Effector CD8-positive, alpha-beta T cell (primary cell): ENCODE results near the gene TBC1D22B.

Experiments
- DNase-seq: peaks from one replicate; lab custom pipeline; 2025; lab: John Stamatoyannopoulos, UW

The TBC1D22B gene

DNA sequence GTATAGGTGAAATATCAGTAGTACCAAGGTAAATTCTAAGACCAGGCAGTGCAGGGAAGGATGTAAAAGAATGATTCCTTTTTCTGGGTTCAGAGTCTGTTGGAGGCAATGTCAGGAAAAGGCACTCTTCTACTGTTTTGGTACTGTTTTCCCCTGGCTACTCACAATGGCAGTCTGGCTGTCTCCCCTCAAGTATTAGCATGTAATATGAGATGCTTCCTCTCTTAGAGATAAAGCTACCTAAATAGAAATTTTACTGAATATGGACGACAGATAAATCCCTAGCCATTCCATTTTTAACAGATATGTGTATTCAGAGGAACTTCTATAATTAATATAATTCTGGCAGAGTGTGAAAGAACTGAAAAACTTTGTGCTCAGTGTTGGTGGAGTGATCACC lies 99.7 kb downstream of the TBC1D22B start:
- DNase-seq: no peak

DNA sequence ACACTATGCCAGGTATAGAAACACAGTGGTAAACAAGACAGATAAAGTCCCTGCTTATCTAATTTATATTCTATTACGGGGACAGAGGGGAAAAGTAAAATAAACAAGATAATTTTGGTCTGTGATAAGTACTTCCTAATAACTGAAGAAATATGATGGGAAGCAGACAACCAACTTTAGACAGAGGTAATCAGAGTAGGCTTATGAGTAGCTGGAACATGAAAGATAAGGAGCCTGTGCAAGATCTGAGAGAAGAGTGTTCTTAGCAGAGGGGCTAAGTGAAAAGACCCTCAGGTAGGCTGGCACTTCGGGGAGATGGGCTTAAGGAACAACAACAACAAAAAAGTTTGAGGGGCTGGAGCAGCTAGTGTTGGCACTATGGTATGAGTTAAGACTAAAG lies 100.3 kb downstream of the TBC1D22B start:
- DNase-seq: no peak

DNA sequence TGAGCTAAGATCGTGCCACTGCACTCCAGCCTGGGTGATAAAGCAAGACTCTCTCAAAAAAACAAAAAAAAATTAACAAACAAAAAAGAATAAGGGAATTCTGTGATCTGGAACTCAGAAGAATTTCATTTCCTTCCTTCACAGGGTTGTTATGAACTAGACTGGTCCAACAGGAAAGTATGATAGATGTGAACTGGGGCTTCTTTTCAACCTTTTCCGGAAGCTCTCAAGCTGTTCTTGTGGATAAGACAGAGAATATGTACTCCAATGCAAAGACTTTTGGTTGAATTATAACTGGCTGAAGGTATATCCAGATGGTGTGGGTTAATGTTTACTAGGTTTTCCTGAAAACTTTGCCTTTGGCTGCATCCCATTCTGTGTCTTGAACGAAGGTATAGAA lies 101.5 kb downstream of the TBC1D22B start:
- no peak for DNase-seq

DNA sequence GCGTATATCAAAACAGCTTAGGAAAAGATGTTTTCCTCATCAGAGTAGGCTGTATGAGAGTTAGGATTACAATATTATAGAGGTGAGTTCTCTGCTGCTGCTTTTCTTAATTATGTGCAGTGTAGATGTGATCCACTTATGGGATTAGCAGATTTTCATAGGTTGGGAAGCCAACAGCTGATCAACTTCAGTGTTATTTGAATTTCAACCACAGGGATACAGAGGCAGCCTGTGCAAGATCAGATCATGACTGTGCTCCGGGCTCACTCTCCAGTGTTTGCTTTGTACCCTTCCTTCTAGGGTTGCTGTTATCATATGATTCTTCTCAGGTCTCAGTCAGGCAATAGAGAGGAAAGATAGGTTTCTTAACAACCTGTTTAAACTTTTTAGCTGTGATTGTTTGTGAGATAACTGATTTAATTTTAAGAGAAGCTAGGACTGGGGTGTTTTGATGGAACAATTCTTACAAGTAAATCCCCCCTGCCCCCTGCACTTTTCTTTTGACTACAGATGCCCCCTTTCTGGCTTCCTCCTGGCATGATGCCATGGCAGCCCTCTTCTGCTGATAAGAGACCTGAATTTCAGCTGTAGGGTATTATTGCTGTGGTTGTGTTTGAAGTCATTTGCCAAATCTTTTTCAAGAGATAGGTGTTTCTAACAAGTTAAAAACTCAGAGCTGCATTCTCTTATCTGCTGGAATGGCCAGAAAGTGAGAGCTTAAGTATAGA lies 104.7 kb downstream of the TBC1D22B start:
- DNase-seq: no peak

DNA sequence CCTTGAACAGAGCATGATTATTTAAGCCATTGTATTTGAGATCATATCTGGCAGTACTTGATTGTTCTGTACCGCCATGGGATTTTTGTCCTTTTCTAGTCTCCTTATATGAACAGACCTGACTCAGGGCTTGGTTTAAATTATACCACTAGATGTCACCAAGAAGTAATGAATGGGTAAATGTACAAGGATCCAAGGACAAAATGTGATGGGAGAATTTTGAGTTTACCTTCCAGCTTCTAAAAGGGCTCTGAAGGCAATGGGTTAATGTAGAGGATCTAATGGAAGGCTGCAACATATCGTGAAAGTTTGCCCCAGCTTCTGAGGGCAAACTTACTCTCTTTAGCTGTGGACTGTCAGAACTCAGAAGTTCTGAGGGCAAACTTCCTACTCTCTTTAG lies 108.2 kb downstream of the TBC1D22B start:
- no peak for DNase-seq

DNA sequence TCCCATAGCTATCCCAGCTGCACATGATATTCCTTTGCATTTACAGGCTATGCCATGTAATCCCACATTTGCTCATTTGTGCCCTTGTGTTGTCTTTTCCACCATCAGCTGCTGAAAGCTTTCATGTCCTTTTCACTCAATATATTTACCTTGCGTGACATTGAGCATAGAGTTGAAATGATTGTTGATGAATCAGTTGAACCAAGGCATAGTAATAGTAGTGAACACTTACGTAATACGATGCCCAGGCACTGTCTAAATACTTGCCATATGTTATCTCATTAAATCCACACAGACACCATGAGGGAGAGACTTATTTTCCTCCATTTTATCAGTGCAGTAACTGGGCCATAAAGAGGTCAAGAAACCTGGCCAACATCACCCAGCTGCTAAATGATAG lies 109.3 kb downstream of the TBC1D22B start:
- DNase-seq: no peak

DNA sequence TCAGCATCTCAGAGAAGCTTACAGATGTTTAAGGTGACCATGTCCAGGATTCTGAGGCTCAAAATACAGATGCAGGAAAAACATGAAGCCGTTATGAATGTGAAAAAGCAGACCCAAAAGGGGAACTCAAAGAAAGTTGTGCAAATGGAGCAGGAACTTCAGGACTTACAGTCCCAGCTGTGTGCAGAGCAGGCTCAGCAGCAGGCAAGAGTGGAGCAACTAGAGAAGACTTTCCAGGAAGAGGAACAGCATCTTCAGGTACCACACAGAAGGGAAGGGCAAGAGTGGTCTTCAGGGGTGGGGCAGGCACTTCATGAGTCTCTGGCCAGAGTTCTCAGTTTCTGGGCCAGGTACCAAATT lies 111.4 kb downstream of the TBC1D22B start:
- no peak for DNase-seq

DNA sequence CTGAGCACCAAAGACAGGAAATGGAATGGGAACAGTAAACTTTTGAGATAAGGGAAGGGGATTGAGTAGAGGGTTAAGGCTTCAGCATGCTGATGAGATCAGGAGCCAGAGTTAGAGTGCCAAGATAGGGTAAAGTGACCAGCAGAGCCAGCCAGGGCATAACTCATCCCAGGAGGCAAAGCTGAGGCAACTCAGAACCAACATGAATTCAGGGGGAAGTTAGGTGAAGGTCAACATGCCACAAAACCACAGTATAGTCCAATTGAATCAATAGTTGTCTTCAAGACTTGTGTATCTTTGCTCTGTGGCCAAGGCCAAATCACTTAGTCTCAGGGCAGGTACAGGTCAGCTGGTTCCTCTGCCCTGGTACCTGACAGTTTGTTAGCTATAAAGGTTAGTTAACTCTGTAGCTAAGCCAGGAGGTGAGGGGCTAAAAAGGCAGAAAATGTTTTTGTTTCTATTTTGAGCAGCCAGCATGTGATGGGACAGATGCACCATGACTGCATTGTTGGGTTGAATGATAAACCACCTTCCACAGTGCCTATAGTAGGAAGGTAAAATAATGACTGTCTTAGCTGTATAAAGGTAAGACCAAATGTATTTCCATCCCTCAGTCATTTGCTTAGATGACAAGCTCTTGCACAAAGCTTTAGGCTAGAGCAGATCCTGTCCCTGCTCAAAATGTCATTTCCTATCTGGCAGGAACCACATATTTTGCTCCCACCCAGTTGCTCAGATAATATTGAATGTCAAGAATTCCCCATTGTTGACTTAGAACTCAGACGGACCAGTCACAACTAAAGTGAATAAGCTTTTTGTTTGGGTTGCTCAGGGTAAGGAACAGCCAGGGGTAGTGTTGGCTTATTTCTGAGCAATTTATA lies 112.0 kb downstream of the TBC1D22B start:
- no peak for DNase-seq

DNA sequence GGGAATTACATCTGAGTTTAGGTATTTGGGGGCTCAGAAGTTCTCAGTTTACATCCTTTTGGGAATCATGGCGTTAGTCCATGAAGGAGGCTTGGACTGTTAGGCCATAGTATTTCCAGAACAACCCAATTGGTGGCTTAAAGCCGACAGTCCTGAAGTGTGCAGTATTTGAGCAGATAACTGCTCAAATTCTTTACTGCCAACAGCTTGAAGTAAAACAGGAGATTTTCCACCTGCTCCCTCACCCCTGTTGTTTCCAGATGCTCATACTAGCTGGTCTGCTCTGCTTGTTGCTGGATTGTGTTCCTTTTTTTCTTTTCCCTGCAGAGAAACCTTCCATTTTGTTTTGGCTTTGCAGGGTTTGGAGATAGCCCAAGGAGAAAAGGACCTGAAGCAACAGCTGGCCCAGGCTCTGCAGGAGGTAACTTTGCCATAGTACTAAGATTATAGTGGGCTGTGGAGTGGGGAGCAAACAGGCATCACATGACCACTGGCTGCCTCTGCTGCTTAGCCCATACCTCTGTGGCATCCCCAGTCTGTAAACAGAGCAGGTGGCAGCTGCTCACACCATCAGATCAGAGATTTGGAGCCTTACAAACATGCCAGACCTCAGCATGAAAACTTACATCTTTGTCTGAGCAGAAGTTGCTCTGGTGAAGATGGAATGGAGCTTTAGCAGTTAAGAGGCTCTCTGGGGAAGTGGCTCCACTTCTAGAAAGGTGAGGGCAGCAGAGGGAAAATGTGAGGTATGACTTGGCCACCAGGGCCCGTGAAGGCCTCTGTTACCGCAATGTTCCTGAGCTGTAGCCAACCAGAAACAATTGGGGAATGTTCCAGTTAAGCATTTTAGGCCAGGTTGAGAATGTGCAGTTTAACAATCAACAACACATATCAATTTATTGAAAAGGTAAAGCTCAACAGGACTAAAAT lies 113.8 kb downstream of the TBC1D22B start:
- no peak for DNase-seq

DNA sequence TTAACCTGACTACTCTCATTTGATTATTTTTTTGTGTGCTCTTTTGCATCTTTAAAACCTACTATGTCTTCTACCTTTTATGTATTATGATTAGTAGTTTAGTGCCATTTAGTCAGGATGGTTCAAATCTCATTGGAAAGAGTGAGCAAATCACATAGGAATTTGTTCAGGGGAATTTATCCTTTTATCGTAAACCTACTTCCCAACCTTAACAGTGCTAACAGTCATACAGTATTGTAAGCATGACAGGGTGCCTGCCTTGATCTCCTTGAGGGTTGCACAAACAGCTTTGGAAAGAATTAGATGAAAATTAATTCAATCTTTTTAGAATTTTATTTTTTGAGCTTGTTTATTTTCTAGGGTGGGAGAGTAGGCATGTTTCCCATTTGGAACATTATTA lies 114.5 kb downstream of the TBC1D22B start:
- no peak for DNase-seq

DNA sequence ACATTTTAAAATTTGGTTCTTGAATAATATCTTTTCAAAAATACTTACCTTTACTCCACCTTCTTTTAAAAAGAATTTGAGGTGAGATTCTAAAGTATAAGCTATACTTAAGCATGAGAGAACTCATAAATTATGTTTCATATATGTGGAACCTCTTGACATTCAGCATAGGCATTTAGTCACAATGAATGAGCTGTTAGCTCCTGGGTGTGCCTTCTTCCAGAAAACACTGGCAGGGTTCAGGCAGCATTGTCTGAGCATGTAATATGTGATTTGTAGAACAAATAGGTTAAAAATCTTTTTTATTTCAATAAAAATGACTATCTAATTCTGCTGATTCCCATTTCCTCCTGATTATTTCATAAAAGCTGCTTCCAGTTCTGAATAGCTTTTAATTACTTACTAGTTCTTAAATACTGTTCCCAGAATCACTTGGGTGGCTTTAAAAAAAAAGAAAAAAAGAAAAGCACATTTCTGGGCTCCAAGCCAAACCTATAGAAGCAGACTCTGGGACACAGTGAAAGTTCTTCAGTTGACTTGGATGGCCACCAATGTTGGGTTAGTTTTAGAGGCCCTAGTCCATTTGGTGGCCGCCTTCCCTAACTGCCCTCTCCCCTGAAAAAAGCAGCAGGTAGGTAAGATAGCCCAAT lies 116.4 kb downstream of the TBC1D22B start:
- DNase-seq: no peak

DNA sequence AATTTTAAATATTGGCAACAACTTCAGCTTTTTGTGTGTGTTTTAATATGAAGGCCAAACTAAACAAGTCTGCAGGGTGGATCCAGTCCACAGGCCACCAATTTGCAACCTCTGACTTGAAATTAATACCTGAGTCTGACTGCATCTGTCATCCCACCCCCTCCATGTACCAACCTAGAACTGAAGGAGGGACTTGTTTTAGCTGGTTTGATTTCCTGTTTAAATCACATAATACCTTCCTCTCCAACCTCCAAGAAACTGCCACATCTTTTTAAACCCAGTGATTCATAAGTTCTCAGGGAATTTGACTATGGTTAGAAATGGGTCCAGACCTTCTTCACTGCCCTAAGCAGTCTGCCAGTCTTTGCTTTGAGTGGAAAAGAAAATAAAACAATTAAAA lies 117.8 kb downstream of the TBC1D22B start:
- no peak for DNase-seq

DNA sequence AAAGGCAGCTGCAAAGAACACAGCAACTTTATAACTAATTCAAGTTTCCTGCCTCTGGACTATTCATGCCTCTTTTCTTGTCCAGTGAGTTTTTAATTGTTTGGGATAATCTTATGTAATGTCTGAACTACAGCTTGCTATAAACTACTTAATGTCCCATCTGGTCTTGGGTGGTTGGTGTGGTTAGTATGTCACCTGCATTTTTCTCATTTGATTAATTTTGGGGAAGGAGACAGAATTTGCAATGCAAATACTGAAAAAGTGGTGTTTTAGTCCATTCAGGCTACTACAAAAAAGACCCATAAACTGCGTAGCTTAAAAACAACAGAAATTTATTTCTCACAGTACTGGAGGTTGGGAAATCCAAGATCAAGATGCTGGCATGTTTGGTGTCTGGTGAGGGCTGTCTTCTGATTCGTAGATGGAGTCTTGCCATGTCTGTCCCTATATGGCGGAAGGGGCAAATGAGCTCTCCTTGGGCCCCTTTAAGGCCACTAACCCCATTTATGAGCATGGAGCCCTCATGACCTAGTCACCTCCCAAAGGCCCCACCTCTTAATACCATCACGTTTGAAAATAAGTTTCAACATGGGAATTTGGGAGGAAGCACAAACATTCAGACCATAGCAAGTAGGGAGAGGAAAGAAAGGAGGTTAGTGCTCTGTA lies 118.6 kb downstream of the TBC1D22B start:
- DNase-seq: no peak

DNA sequence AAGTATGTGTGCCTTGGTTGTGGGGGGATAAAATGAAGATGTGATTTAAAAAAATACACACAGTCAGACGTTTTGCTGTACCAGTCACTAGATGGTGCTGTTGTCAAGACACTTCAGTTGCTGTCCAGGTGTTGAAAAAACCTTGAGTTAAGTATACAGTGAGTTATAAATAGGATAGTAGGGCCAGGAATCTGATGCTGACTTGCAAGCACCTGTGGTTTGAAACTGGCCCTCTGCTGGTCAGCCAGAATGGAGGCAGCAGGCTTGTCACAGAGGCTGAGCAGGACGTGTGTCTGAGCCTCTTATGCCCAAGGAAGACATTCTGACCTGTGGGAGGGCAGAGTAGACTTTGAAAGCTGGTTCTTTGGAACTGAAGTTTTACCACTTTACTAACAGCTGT lies 124.0 kb downstream of the TBC1D22B start:
- no peak for DNase-seq
